K562 (cell line): ENCODE measurements around the gene VPS13C. TPM values are rescaled to one million over a fixed set of nuclear protein-coding genes. Genes with fewer than 3 reads are reported as not detected.

ENCODE experiments used
- CBX2 ChIP-seq: fragments of 200-600 bp; sonication (generic); IDR thresholded peaks from one replicate; pipeline ENCODE4 v1.6.1; 2012; ENCODE audit warnings: mild to moderate bottlenecking, low read length, inconsistent platforms; ENCODE audit not compliant: insufficient read depth, poor library complexity, severe bottlenecking
- E2F1 ChIP-seq: sonication (generic); formaldehyde crosslinking; IDR thresholded peaks from 2 replicates; pipeline ENCODE4 v1.8.1; 2023; ENCODE audit warnings: mild to moderate bottlenecking, missing genetic modification reagents, moderate library complexity
- GTF2E2 ChIP-seq: fragments of 200-800 bp; sonication (Bioruptor generic); IDR thresholded peaks from 2 replicates; pipeline ENCODE4 v1.6.1; 2016; ENCODE audit warnings: missing genetic modification characterization, missing compliant biosample characterization
- HBP1 ChIP-seq: fragments of 450-650 bp; formaldehyde crosslinking; IDR thresholded peaks from 2 replicates; pipeline ENCODE4 v1.4.0; 2022; ENCODE audit warnings: missing genetic modification characterization
- HMGXB4 ChIP-seq: sonication (generic); formaldehyde crosslinking; IDR thresholded peaks from 2 replicates; pipeline ENCODE4 v1.8.1; 2023; ENCODE audit warnings: mild to moderate bottlenecking, missing genetic modification reagents
- TBP ChIP-seq: optimal IDR thresholded peaks from 2 replicates; pipeline ENCODE3; 2011; ENCODE audit warnings: low read depth, low read length, improper control_type of control experiment
- polyA plus RNA-seq, 8 experiments: library from polyadenylated mRNA; depleted of rRNA in 4 of 8; stranded (reverse) in 5 of 8; unstranded in 3 of 8; fragments of >200 nt; fragmentation: Nextera tagmentation in 2 of 8; fragmentation: Illumina TruSeq in 1 of 8; extraction: Ambion mirVana in 2 of 8; extraction: Trizol in 1 of 8; gene quantifications; 2 replicates each; pipeline versions ENCODE4 v1.2.1 to v1.2.3, GENCODE V29; 2011 to 2014; ENCODE audit warnings: inconsistent platforms in 1 of 8, missing spikeins in 1 of 8
- total RNA-seq, 7 experiments: library from RNA; depleted of rRNA in 6 of 7; stranded (reverse); fragments of >200 nt in 6 of 7; fragmentation: Illumina TruSeq in 2 of 7; extraction: Trizol in 2 of 7; gene quantifications; 2 replicates each; pipeline versions ENCODE4 v1.2.1 to v1.2.3, GENCODE V29; 2011 to 2021; ENCODE audit warnings: low replicate concordance in 1 of 7

The VPS13C gene
- total and polyA plus RNA-seq, 9 of the 15 experiments (the other 6 are each of a cell fraction or from before 2014, with no cell fraction given) = 5.2 to 32.3 (median 15.7) TPM

- no peak for TF ChIP-seq HMGXB4 (CRISPR knock-in tag)
- TF ChIP-seq E2F1 (CRISPR knock-in tag) = no peak
- no peak for TF ChIP-seq TBP
- TF ChIP-seq HBP1 (CRISPR knock-in tag) = no peak
- TF ChIP-seq GTF2E2 (tag) = no peak
- no peak for TF ChIP-seq CBX2
Measured at GRCh38 chr15:61938249-61938648, 122.0 kb downstream of the VPS13C start (continued).
